AG04449 (cell line): ENCODE measurements around the gene UPP2.

Experiments used
- CTCF ChIA-PET: fragments of 350-600 bp; formaldehyde crosslinking; extraction: SDS; loops from one replicate; lab custom pipeline; 2021; ENCODE audit warnings: antibody characterized with exemption; lab: Yijun Ruan, JAX
- POLR2A ChIA-PET: fragments of 400-600, 350-600 bp; formaldehyde crosslinking; extraction: SDS; loops from one replicate; lab custom pipeline; 2020; ENCODE audit warnings: antibody characterized with exemption, inconsistent platforms; lab: Yijun Ruan, JAX
- DNase-seq: peaks from one replicate; pipeline ENCODE4 v3.0.0-alpha.2; 2010; ENCODE audit warnings: low read depth, low spot score
- H3K4me3 ChIP-seq: 2 replicates; pipeline ENCODE4 v1.5.1; 2011; ENCODE audit warnings: low read depth, mild to moderate bottlenecking, control low read depth, low read length
- CTCF ChIP-seq: IDR thresholded peaks from one replicate; pipeline ENCODE4 v1.5.1; 2011; ENCODE audit warnings: mild to moderate bottlenecking, moderate library complexity, low read length, control low read depth, inconsistent platforms; ENCODE audit not compliant: insufficient read depth; ENCODE audit errors: missing control alignments

The UPP2 gene

GRCh38 chr2:158179660-158180059, 78.0 kb downstream of the UPP2 start:
- peak; percentile 1 for TF ChIP-seq CTCF
- no peak overlapping the region for H3K4me3 ChIP-seq
- no peak for DNase-seq
- CTCF ChIA-PET, result interaction anchor here (1.1 to 5.3 kb wide), 12 partner anchors 12 to 575 kb away, joined by 3 to 76 read pairs (median 4); partner anchors contain the start of genes CCDC148 and PKP4
- POLR2A ChIA-PET, result no interaction called here

DNA sequence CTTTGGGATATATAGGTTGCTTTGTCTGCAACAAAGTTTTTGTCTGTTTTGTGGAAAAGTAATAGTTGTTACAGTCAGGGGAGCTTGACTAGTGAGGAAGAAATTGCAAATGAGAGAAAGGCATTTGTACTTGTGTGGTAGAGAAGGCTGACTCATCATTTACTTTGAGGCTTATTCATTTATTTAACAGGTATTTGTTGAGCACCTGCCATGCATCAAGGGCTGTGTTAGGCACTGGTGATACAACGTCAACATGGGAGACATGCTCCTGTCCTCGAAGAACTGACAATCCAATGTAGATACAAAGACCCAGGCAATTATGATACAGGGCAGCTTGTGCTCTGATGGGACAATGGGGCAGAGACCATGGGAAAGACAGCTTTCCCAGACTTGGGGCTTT, 79.5 kb downstream of the UPP2 start:
- ChIA-PET CTCF (interaction anchor here (4.7 to 5.3 kb wide), 2 partner anchors 565 to 573 kb away, joined by 70 to 76 read pairs; no protein-coding TSS in a partner anchor), POLR2A (no interaction called here)
- H3K4me3 ChIP-seq, result no peak overlapping the region
- no peak for TF ChIP-seq CTCF
- DNase-seq, result no peak

GRCh38 chr2:158182676-158183295, 81.1 kb downstream of the UPP2 start:
- ChIA-PET CTCF (no interaction called here), POLR2A (no interaction called here)
- no peak overlapping the region for H3K4me3 ChIP-seq
- no peak for DNase-seq
- no peak for TF ChIP-seq CTCF

- CTCF ChIA-PET, result no interaction called here
- POLR2A ChIA-PET, result no interaction called here
- H3K4me3 ChIP-seq, result no peak overlapping the region
- no peak for TF ChIP-seq CTCF
- DNase-seq, result no peak
Measured at GRCh38 chr2:158184001-158184400, 82.3 kb downstream of the UPP2 start.

DNA sequence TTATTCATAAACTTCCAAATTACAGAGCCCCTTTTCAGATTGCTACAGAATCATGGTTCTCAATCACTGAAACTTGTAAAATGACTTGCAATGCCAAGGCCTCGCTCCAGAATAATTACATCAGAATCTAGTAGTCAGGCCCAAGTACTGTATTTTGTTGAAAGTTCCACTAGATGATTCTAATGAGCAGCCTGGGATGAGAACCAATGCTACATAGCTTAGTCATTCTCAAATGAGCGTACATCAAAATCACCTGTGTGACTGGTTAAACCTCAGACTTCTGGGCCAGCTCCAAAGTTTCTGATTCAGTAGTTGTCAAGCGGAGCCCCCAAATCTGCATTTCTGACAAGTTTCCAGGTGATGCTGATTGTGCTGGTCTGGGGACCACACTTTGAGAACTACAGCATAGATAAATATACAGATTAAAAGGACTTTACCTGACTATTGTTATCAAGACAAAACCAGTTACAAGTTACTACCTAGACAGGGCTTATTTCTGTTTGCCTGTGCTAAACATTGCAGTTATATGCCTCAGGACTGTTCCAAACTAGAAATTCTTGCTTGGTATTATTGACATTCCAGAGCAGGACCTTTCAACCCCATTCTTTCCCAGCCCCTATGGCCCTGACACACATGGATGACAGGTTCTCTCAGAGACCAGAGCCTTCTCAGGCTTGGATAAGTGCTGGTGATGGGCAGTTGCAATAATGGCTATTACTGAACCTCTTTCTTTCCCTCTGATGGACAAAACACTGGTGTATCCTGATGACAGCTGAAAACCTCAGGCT, 83.1 kb downstream of the UPP2 start:
- CTCF ChIA-PET, result no interaction called here
- H3K4me3 ChIP-seq, result no peak overlapping the region
- POLR2A ChIA-PET, result no interaction called here
- TF ChIP-seq CTCF, result no peak
- DNase-seq, result no peak
